ENCODE data around the gene PSMA1. TPM values are rescaled to one million over a fixed set of nuclear protein-coding genes. Genes with fewer than 3 reads are reported as not detected.

The PSMA1 gene
- total RNA-seq, 1 experiment from 2014 or later, result 198 TPM

DNA sequence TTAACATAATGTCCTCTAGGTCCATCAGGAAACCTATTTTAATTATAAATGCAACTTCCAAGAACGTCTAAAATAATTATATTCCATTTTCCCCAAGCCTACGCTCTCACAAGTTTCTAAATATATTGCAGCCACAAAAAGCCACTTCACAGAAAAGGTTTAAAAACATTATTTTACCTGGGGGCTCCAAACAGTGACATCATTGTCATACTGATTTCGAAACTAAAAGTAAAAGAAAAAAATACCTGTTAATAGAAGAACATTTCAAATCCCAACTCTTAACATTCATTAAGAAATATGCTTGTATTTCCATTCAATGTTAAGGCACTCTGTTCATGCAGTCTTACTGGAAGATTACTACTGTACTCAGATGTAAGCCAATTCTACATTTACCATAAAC, 1.4 kb downstream of the PSMA1 start:
- ATAC-seq, result no peak
- ChIA-PET POLR2A (no interaction called here), CTCF (no interaction called here)
- no peaks in the 10 kb centered on the region for H3K27me3 ChIP-seq (ENCODE audit: control insufficient read depth, insufficient read depth, low read length)
- in situ Hi-C loops (cut with HindIII; ENCODE audit: low pct_unique_long_range_greater_than_20kb, low sequenced_read_pairs), result no loop called here
- TF ChIP-seq SIN3A (IDR thresholded peaks at IDR 0.05; ENCODE audit: borderline replicate concordance, insufficient read depth, low read depth, low read length), result no peak
- no peak for TF ChIP-seq POLR2AphosphoS5 (IDR thresholded peaks at IDR 0.05; ENCODE audit: low read depth, low read length)
- H3K4me3 ChIP-seq (ENCODE audit: low read depth in 2 of 2, low read length in 2 of 2), result peak overlapping the region; percentile 91 to 92
- peak overlapping the region; percentile 99 for H3K27ac ChIP-seq (ENCODE audit: low read length)
- intact Hi-C loops (cut with micrococcal nuclease; ENCODE audit: unreplicated experiment), result no loop called here
- H3K9me3 ChIP-seq (ENCODE audit: control insufficient read depth, insufficient read depth, low read depth, low read length), result no peaks in the 10 kb centered on the region
- no TSS peak for BruUV-seq (replicated peaks)
- no peak for DNase-seq (ENCODE audit: low read depth, low spot score)
- H3K4me1 ChIP-seq (ENCODE audit: control insufficient read depth, insufficient read depth, low read length), result peaks cover 11% of the 10 kb centered on the region; the same call in 1 of the 2 replicates
- peaks cover 28% of the 10 kb centered on the region for H3K36me3 ChIP-seq (ENCODE audit: control insufficient read depth, insufficient read depth, low read length)

DNA sequence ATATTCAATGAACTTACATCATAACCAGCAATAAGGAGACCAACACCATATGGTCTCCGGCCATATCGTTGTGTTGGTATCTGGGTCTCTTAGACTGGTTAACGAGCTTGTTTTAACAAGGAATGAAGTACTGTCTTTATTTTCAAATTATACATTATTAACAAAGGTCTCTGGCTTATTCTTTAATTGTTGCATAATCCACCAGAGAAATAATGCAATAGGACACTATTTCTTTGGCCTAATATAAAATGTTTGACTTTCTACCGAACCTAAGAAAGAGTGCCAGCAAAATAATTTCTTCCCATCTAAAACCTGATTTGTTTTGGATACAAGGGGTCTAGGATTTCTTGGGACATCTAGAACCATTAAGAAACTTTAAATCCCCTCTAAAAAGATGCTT, 6.4 kb downstream of the PSMA1 start:
- peaks cover 63% of the 10 kb centered on the region for H3K36me3 ChIP-seq (ENCODE audit: control insufficient read depth, insufficient read depth, low read length)
- no peak for ATAC-seq
- no peak for DNase-seq (ENCODE audit: low read depth, low spot score)
- H3K4me1 ChIP-seq (ENCODE audit: control insufficient read depth, insufficient read depth, low read length), result peaks cover 7% of the 10 kb centered on the region; the same call in 1 of the 2 replicates
- TF ChIP-seq, protein P1, sequence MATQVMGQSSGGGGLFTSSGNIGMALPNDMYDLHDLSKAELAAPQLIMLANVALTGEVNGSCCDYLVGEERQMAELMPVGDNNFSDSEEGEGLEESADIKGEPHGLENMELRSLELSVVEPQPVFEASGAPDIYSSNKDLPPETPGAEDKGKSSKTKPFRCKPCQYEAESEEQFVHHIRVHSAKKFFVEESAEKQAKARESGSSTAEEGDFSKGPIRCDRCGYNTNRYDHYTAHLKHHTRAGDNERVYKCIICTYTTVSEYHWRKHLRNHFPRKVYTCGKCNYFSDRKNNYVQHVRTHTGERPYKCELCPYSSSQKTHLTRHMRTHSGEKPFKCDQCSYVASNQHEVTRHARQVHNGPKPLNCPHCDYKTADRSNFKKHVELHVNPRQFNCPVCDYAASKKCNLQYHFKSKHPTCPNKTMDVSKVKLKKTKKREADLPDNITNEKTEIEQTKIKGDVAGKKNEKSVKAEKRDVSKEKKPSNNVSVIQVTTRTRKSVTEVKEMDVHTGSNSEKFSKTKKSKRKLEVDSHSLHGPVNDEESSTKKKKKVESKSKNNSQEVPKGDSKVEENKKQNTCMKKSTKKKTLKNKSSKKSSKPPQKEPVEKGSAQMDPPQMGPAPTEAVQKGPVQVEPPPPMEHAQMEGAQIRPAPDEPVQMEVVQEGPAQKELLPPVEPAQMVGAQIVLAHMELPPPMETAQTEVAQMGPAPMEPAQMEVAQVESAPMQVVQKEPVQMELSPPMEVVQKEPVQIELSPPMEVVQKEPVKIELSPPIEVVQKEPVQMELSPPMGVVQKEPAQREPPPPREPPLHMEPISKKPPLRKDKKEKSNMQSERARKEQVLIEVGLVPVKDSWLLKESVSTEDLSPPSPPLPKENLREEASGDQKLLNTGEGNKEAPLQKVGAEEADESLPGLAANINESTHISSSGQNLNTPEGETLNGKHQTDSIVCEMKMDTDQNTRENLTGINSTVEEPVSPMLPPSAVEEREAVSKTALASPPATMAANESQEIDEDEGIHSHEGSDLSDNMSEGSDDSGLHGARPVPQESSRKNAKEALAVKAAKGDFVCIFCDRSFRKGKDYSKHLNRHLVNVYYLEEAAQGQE (IDR thresholded peaks at IDR 0.05; ENCODE audit: insufficient read depth in 1 of 2, low read depth in 2 of 2, low read length in 1 of 2), result no peak
- TF ChIP-seq, protein P2, sequence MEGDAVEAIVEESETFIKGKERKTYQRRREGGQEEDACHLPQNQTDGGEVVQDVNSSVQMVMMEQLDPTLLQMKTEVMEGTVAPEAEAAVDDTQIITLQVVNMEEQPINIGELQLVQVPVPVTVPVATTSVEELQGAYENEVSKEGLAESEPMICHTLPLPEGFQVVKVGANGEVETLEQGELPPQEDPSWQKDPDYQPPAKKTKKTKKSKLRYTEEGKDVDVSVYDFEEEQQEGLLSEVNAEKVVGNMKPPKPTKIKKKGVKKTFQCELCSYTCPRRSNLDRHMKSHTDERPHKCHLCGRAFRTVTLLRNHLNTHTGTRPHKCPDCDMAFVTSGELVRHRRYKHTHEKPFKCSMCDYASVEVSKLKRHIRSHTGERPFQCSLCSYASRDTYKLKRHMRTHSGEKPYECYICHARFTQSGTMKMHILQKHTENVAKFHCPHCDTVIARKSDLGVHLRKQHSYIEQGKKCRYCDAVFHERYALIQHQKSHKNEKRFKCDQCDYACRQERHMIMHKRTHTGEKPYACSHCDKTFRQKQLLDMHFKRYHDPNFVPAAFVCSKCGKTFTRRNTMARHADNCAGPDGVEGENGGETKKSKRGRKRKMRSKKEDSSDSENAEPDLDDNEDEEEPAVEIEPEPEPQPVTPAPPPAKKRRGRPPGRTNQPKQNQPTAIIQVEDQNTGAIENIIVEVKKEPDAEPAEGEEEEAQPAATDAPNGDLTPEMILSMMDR (IDR thresholded peaks at IDR 0.05), result no peak
- TF ChIP-seq SIN3A (IDR thresholded peaks at IDR 0.05; ENCODE audit: borderline replicate concordance, insufficient read depth, low read depth, low read length), result no peak
- no peak for TF ChIP-seq POLR2AphosphoS5 (IDR thresholded peaks at IDR 0.05; ENCODE audit: low read depth, low read length)
- TF ChIP-seq TCF7L2 (IDR thresholded peaks at IDR 0.05; ENCODE audit: low read depth, low read length), result no peak
- BruUV-seq (replicated peaks), result no TSS peak
- no peaks in the 10 kb centered on the region for H3K27me3 ChIP-seq (ENCODE audit: control insufficient read depth, insufficient read depth, low read length)
- in situ Hi-C loops (cut with HindIII; ENCODE audit: low pct_unique_long_range_greater_than_20kb, low sequenced_read_pairs), result no loop called here
- intact Hi-C loops (cut with micrococcal nuclease; ENCODE audit: unreplicated experiment), result no loop called here
- ChIA-PET POLR2A (no interaction called here), CTCF (no interaction called here)
- H3K27ac ChIP-seq (ENCODE audit: low read length), result no peak overlapping the region
- no peaks in the 10 kb centered on the region for H3K9me3 ChIP-seq (ENCODE audit: control insufficient read depth, insufficient read depth, low read depth, low read length)
- H3K4me3 ChIP-seq (ENCODE audit: low read depth in 2 of 2, low read length in 2 of 2), result no peak overlapping the region

DNA sequence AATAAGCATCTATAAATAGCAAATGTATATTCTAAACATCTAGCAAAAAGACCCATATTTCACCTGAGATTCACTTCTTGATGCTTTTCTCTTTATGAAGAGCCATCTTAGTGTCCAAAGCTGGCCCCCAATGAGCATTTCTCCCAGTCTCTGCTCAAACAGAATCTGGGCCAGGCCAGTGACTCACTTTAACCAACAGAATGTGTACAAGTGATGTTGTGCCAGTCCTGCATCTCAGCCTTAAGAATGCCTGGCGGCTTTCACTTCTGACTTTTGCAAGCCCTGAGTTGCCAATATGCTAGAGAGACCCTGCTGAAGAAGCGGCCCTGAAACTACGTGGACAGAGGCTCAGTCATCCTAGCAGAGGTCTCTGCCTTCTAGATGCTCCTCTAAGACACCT, 13.7 kb downstream of the PSMA1 start:
- H3K9me3 ChIP-seq (ENCODE audit: control insufficient read depth, insufficient read depth, low read depth, low read length), result no peaks in the 10 kb centered on the region
- intact Hi-C loops (cut with micrococcal nuclease; ENCODE audit: unreplicated experiment) (no loop called here), in situ Hi-C loops (cut with HindIII; ENCODE audit: low pct_unique_long_range_greater_than_20kb, low sequenced_read_pairs) (no loop called here)
- no peaks in the 10 kb centered on the region for H3K27me3 ChIP-seq (ENCODE audit: control insufficient read depth, insufficient read depth, low read length)
- H3K36me3 ChIP-seq (ENCODE audit: control insufficient read depth, insufficient read depth, low read length), result peaks cover 62% of the 10 kb centered on the region
- no peak for TF ChIP-seq POLR2AphosphoS5 (IDR thresholded peaks at IDR 0.05; ENCODE audit: low read depth, low read length)
- TF ChIP-seq TCF7L2 (IDR thresholded peaks at IDR 0.05; ENCODE audit: low read depth, low read length), result no peak
- TF ChIP-seq, protein P1 (IDR thresholded peaks at IDR 0.05; ENCODE audit: insufficient read depth in 1 of 2, low read depth in 2 of 2, low read length in 1 of 2), result no peak
- no peak for TF ChIP-seq SIN3A (IDR thresholded peaks at IDR 0.05; ENCODE audit: borderline replicate concordance, insufficient read depth, low read depth, low read length)
- TF ChIP-seq, protein P2 (IDR thresholded peaks at IDR 0.05), result no peak
- CTCF ChIA-PET, result no interaction called here
- no peak overlapping the region for H3K4me3 ChIP-seq (ENCODE audit: low read depth in 2 of 2, low read length in 2 of 2)
- ATAC-seq (no peak), DNase-seq (ENCODE audit: low read depth, low spot score) (no peak)
- POLR2A ChIA-PET, result no interaction called here
- no TSS peak for BruUV-seq (replicated peaks)
- H3K4me1 ChIP-seq (ENCODE audit: control insufficient read depth, insufficient read depth, low read length), result no peaks in the 10 kb centered on the region
- H3K27ac ChIP-seq (ENCODE audit: low read length), result no peak overlapping the region
